Stimulated activated CD4-positive, alpha-beta T cell treated with anti-CD3 and anti-CD28 coated beads, Interleukin-12 subunit alpha, Interleukin-12 subunit beta, amount 100 ng/mL, for 24 hours (primary cell): Measurements from ENCODE around the gene SND1.

ENCODE experiments used
- DNase-seq, 2 experiments: peaks; one replicate each; pipeline ENCODE4 v3.0.0-alpha.2; 2020; ENCODE audit warnings: low read depth in 2 of 2

The SND1 gene

GRCh38 chr7:127905491-127906330 is 253.7 kb downstream of the SND1 start:
- no peak for DNase-seq

- no peak for DNase-seq
Measured at GRCh38 chr7:127907110-127908040, 255.4 kb downstream of the SND1 start.

GRCh38 chr7:127908430-127909258 is 256.6 kb downstream of the SND1 start:
- no peak for DNase-seq

DNA sequence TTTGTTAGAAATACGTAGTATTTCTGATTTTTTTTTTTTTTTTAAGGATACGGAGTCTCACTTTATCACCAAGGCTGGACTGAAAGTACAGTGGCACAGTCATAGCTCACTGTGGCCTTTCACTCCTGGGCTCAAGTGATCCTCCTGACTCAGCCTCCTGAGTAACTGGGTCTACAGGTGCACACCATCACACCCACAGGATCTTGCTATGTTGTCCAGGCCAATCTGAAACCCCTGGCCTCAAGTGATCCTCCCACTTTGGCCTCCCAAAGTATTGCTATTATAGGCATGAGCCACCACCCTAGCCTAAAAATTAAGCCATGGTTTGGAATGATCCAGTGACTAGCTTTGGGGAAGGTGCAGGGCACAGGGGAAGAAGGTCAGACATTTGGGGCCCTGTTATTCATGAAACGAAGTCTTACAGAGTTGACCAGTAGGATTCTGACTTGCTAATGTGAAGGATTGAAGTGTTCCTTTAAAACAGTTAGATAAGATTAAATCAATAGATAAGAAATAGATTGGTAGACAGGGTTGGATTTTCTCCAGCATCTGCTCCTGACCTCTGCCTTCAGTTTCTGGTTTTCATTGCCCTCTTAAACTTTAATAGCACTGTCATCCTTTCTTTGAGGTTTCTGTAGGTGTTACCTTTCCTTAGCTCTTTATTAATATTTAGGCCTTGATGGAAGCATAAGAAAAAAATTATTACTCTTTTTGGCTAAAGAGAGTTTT is 257.6 kb downstream of the SND1 start:
- no peak for DNase-seq

DNA sequence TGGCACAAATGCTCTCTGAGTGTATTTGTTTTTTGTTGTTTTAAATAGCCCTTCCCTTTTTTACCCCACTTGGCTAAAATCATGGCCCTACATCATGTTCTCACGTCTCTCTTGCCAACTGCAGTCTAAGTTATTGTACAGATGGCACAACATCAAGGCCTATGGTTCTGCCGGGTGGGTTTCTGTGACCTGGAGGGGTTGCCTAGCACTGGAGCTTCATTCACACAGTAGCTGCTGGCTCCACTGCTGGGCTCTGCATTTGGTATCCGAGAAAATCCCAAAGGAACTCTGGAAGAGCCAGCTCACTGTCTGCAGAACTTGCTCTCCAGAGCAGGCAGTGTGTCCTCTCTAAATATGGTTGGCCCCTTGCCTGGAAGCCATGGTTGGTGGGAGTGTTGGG is 258.7 kb downstream of the SND1 start:
- no peak for DNase-seq

- no peak for DNase-seq
Measured at GRCh38 chr7:127911968-127912511, 260.0 kb downstream of the SND1 start.

DNA sequence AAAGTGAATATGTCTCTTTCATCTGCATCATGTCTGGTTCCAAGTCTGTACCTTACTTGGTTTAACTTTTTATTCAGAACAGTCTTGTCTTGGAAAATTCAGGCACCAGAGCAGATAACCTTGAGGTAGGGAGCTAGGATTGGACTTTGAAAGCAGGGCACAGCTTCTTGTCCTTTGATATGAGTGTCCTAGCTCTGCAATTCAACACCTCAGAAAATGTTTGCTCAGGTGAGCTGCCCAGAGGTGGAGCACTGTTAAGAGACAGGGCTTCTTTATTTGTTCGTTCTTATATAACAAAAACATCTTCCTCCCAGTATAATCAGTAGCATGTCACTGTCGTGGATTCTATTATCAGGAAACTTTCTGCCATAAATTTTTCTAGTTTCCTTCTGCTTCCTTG is 260.9 kb downstream of the SND1 start:
- no peak for DNase-seq

- no peak for DNase-seq
Measured at GRCh38 chr7:127913686-127914085, 261.7 kb downstream of the SND1 start.

- no peak for DNase-seq
Measured at GRCh38 chr7:127914693-127915092, 262.7 kb downstream of the SND1 start.

DNA sequence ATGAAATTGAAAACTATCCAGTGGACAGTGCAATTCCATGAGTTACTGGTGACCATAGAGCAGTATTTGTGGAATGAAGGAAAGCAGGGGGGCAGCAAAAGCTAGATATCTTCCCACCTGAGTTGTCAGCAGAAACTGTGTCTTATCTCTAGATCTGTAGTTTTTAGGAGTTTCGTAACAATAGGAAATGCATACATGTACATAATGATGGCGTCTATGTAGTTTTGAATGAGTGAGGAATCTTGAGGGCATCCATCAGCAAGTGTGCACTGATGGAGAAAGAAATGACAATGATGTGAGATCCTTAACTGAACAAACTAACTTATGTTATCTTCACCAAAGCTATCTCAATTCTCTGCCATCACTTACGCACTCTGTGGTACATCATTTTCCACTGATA is 264.7 kb downstream of the SND1 start:
- DNase-seq: no peak

DNA sequence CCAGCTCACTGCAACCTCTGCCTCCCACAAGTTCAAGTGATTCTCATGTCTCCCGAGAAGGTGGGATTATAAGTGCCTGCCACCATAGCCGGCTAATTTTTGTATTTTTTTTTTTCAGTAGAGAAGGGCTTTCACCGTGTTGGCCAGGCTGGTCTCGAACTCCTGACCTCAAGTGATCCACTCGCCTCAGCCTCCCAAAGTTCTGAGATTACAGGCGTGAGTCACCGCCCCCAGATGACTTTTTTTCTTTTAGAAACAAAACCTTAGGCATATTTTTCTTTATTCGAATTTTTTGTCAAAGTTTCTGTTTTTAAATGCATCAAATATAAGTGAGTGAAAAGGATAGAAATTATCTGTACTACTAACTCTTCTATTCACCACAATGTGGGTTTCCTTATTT is 266.1 kb downstream of the SND1 start:
- DNase-seq: no peak

DNA sequence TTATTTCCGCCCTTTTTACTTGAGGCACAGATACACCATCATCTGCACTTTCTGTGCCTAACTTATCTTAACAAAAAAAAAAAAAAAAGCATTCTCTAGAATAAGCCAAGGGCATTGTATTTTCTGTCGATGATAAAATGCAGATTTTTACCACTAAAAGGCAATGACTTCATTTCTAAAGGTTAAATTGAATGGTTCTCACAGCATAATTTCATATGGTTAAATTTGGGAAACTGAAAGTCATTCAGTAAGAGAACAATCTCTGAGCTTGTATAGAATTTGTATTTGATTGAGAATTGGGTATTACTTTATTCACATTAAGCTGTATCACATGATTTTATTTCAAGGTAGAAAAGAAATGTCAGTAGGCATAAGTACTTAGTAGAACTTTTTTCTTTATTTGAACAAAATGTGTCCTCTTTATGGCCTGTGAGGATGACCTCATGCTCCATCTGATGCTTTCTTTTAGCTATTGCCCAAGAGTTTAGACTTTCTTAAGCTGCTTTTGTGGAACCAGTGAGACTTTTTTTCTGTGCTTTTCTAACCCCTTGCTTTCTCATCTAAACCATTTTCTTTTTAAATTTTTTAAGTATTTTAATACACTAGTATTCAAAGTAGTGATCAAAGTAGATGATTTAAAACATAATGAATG is 268.9 kb downstream of the SND1 start:
- no peak for DNase-seq

GRCh38 chr7:127922656-127923055 is 270.7 kb downstream of the SND1 start:
- DNase-seq: no peak

DNA sequence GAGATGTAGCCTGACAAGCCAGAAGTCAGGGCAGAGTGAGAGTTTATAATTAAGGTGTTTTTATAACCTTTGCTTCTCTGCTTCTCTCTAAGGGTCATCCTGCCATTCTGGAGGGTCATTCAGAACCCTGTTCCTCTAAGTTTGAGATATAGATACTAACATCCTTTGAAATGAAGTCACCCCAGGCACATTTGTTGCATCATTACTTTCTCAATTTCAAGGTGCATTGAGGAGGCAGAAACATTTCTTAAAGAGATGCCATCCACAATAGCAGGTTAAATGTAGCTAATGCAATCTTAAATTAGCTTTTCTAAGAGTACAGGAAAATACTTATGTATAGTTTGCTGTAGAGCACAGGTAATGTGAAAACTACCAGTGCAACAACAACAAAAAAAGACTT is 272.9 kb downstream of the SND1 start:
- no peak for DNase-seq

DNA sequence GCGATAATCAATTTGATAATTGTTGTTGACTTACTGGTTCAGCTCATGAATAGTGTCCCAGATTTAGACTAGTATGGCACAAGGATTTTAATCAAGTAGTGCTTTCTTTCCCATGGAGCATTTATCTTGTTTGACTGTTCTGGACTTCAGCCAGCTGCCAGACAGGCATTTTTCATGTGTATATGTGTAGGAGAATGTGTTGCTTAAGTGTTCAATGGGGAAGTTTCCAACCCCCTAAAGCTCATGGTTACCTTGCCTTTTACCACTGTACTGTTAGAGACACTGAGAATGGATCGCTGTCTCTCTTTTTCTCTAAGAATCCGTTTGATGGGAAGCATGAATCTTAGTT is 275.3 kb downstream of the SND1 start:
- DNase-seq: no peak

GRCh38 chr7:127928222-127928621 is 276.2 kb downstream of the SND1 start:
- DNase-seq: no peak

DNA sequence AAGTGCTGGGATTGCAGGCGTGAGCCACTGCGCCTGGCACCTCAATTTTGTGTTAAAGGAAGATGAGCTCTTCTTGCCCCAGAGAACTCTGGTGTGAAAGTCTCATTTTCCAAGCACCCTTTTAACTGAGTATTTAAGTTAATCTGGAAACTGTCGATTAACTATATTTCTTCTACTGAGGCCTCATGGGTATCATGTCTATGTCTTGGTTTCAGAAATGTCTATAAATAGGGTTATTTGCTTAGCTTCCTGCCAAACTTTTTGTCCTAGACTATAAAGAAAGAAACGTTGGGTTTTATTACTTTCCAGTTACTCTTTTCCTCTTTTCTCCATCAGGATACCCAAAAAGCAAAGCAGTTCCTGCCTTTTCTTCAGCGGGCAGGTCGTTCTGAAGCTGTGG is 276.9 kb downstream of the SND1 start:
- DNase-seq: no peak

DNA sequence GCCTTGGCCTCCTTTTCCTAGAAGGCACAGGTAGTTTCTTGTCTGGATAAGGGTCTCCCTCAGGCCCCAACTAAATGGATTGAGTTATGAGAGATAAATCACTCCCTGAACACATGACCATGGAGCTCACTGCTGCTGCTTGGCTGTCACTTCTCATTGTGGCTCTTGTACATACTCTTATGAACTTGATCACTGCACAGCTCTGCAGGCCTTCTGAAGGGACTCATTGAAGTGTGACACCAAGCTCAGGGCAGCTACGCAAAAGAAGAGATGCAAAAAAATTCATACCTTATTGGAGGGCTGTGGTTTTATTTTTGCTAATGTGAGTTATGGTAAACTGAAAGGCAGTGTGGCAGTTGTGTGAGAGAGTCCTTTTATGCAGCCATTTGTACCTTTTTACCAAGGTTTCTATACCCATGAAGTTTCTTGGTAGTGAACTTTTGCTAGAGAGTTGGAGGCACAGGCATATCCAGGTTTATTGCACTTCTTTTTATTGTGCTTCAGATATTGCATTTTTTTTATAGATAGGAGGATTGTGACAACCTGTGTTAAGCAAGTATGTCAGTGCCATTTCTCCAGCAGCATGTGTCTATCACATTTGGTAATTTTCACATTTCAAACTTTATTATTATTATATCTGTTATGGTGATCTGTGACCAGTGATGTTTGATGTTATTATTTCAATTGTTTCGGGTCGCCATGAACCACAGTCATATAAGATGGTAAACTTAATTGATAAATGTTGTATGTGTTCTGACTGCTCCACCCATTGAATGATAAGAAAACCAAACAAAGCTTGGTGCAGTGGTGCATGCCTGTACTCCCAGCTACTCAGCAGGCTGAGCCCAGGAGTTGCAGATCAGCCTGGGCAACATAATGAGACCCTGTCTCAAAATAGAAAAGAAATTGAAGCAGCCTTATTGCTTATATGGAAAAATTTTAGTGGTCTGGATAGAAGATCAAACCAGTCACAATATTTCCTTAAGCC is 278.6 kb downstream of the SND1 start:
- DNase-seq: no peak

- no peak for DNase-seq
Measured at GRCh38 chr7:127932076-127932475, 280.1 kb downstream of the SND1 start.
